COR-L47 (cell line): ENCODE measurements around the gene AOPEP.

Experiments
- DNase-seq: peaks from one replicate; lab custom pipeline; 2025; lab: John Stamatoyannopoulos, UW

The AOPEP gene

DNA sequence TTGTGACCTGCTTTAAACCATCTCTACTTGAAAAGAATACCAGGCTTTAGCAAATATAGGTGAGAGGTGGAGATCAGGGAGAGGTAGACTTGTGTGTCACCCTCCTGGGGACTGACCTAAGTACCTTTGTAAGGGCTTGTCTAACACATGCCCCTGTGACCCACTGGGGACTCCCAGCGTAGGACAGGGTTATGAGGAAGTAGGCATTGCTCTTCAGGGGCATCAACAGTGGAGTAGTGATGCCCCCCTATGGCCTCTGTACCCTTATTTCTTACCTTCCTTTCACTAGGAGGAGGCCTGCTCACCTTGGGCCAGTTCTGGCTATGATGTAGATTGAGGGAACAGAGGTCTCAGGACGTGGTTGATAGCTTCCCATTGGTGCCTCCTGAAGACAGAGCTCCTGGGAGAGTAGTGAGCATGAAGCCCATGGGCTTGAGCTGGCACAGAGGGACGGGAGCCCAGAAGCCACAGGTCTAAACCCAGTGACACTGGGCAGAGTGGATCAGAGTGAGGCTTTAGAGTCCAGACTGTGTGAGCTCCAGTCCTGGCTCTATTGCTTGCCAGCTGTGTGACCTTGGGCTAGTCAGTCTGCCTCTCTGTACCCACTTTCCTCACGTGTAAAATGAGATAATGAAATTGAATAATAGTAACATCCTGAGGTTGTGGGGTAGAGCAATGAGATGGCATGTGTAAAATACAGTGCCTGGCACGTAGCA lies 191.7 kb downstream of the AOPEP start:
- DNase-seq: no peak

- no peak for DNase-seq
Observed at GRCh38 chr9:94919376-94920098, 193.0 kb downstream of the AOPEP start.

GRCh38 chr9:94920420-94921091 lies 194.1 kb downstream of the AOPEP start:
- no peak for DNase-seq

GRCh38 chr9:94921092-94921471 lies 194.6 kb downstream of the AOPEP start:
- DNase-seq: no peak

- DNase-seq: no peak
Observed at GRCh38 chr9:94921656-94922055, 195.2 kb downstream of the AOPEP start.

DNA sequence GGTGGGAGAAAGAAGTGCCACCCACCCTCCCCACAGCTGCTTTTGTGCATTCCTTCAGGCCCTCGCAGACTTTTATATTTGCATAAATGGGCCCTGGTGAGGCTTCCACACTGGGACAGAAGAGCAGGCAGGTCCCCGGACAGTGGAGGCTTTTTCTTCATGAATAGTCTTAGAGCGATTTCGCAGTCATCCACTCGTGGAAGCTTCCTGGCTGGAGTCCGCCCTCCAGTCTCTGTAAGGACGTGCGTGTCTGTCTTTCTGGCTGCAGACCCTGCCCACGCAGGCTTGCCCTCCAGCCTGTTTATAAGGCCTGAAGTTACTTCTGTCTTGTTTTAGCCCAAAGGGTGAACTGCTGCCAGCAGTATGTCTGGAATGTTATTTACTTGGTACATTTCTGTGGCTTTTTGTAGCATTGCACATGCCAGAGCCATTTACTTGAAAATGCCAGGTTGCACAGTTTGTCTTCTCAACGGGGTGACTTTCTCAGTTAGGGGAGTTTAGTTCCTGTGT lies 195.7 kb downstream of the AOPEP start:
- DNase-seq: no peak

DNA sequence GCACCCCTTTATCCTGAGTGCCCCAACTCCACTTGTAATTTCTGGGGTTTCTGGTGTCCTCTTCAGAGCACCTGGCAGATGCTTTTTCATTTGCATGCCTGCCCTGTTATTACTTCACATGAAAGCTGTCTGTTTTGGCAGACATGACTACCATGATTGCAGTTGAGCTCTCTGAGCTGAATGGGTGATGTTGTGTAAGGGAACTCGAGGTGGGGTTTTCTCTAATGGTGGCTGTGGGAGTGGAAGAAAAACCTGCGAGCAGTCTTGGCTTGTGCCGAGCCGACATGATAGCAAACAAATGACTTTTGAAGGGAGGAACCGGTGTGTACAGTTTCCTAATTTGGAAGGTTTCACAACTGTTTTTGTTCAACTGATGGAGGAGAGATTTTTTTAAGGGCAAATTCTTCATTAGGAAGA lies 196.2 kb downstream of the AOPEP start:
- DNase-seq: no peak

- no peak for DNase-seq
Observed at GRCh38 chr9:94923326-94924089, 197.0 kb downstream of the AOPEP start.

GRCh38 chr9:94925751-94926430 lies 199.4 kb downstream of the AOPEP start:
- no peak for DNase-seq

GRCh38 chr9:94926431-94926800 lies 199.9 kb downstream of the AOPEP start:
- DNase-seq: no peak

DNA sequence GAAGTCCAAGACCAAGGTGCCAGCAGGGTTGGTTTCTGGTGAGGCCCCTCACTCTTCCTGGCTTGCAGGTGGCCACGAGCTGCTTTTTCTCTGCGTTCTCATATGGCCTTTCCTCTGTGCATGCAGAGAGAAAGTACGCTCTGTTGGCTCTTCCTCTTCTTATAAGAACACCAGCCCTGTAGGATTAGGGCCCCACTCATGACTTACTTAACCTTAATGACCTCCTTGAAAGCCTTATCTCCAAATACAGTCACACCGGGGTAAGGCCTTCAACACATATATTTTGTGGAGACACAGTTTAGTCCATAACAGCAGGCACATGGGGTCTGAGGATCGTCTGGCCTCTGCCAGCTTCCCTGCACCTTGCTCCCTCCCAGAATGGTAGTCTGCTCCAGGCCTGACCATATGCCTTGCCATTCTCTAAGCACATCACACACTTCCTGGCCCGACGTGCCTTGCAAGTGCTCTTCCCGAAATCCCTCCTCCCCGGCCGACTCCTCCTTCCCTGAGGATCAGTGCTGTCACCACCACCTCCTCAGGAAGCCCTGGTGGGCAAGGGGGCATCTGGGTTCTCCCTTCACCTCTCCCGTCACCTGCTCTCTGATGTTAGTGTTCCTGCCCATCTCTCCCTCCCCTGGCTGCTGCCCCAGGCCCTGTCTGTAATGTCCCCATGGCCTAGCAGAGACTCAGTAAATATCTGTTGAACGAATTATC lies 200.7 kb downstream of the AOPEP start:
- DNase-seq: no peak

DNA sequence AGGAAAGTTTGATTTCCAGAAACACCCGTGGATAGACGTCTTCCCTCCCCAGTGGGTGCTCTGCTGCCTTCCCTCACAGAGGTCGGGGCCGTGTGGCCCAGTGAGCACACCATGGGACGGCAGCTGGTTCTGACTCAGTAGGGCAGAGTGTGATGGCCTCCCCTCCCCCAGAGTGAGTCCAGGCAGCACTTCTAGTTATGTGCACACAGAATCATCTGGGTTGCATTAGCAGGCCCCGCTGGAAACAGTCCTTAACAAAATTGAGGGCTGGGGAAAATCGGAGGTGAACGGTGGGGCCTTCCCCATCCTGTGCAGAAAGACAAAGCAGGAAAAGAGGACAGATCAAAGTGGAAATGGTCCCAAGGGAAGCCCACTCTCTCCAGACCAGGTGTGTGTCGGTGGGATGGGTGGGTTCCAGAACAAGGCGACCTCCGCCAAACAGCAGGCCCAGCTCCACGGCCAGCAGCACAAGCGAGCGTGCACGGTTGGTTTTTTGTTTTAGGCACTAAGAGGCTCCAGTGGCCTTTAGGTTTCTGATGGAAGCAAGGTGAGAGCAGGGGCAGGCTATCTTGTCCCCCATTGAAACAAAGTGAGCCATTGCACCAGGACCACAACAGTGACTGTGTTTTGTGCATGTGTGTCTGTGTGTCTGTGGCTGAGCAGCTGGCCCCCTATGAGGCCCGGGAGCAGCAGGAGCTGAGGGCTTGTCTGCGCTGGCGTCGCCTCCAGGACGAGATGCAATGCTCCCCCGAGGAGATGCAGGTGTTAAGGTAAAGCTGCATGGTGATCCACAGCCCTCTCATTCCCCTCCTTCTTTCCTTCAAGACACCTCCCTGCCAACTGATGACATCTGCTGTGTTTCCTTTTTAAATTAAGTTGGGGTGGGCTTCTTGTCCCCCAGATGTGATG lies 201.5 kb downstream of the AOPEP start:
- DNase-seq: no peak

DNA sequence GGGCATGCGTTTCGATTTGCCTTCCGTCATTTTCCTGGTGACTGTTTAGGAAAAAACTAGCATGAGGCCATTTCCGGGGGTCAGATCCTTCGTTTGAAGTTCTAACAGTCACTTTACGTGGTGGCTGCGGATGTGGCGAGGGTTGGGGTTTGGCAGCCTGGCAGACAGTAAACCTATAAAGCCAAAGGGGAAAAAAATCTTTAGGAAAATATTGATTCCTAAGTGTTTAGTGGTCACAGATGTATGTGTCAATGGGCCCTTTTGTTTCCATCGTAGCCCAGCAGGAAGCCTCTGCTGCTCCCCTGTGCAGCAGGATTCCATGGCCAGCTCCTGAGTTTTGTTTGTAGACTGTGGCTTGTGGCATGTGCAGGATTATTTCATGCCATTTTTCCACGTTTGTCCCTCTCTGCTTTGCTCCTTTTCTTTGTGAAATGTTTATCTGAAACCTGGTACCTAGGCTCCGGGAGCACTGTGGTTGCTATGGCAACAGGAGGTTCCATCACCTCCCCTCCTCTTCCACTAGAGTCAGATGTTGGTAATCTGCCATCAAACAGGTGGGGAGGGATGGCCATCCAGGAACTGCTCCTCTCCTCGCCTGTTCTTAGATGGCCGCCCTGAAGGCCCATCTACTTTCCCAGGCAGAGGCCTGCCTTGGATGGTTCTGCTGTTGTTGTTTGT lies 202.3 kb downstream of the AOPEP start:
- DNase-seq: peak; percentile 20

- DNase-seq: no peak
Observed at GRCh38 chr9:94929369-94929756, 202.9 kb downstream of the AOPEP start.

- no peak for DNase-seq
Observed at GRCh38 chr9:94931036-94931633, 204.6 kb downstream of the AOPEP start.

DNA sequence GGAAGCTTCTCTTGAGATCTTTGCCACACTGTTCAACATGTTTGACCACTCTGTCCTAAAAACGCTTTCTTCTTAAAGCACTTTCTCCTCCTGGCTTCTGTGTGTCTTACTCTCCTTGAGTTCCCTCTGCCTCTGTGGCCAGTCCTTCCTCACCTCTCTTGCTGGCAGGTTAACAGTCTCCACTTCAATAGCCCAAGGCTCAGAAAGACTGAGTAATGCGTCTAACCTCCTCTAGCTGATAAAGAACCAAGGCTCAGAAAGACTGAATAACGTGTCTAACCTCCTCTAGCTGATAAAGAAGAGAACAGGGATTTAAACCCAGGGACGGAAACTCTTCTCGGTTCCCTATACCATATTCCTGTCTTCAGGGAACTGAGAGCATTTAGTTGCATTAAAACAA lies 205.2 kb downstream of the AOPEP start:
- DNase-seq: no peak

DNA sequence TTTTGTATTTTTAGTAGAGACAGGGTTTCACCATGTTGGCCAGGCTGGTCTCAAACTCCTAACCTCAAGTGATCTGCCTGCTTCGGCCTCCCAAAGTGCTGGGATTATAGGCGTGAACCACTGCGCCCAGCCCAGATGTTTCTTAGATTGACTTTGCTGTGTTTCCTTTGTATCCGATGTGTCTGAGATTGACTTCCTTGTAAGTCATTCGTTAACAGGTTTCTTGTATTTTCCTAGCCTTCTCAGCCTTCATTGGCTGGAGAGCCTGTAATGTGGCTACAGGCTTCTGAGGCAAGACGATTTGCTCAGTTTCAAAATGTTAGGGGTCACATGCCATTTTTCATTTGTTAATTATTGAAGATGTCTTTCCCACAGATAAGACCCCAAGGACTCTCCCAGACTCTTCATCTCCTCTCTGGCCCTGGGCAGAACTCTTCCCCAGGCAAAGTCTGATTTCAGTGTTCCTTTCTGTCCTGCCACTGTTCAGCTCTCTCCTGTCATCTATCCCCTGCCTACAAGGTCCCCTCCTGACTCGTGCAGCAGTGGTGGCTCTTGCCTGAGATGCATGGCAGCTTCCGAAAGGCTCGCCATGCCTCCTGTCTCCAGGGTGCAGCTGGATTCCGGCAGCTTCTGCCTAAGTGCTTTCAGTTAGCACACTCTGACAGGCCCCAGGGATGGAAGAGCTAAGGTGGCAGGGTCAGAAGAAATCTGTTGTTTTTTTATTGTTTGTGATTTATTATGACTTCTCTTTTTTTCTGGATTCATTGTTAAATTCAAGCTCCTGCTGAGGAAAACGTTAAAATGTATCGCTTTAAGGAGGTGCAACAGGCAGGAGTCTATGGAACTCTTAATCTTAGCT lies 206.4 kb downstream of the AOPEP start:
- no peak for DNase-seq

GRCh38 chr9:94933511-94933828 lies 207.0 kb downstream of the AOPEP start:
- no peak for DNase-seq
